GM18526 (cell line): ENCODE results near the gene C15orf39.

ENCODE experiments used
- POLR2A ChIP-seq: IDR thresholded peaks from 3 replicates; pipeline ENCODE4 v1.6.1; 2011; ENCODE audit not compliant: insufficient read length; ENCODE audit errors: extremely low read depth

C15orf39 gene

GRCh38 chr15:75210811-75211230 is 9.1 kb downstream of the C15orf39 start:
- TF ChIP-seq POLR2A: no peak

DNA sequence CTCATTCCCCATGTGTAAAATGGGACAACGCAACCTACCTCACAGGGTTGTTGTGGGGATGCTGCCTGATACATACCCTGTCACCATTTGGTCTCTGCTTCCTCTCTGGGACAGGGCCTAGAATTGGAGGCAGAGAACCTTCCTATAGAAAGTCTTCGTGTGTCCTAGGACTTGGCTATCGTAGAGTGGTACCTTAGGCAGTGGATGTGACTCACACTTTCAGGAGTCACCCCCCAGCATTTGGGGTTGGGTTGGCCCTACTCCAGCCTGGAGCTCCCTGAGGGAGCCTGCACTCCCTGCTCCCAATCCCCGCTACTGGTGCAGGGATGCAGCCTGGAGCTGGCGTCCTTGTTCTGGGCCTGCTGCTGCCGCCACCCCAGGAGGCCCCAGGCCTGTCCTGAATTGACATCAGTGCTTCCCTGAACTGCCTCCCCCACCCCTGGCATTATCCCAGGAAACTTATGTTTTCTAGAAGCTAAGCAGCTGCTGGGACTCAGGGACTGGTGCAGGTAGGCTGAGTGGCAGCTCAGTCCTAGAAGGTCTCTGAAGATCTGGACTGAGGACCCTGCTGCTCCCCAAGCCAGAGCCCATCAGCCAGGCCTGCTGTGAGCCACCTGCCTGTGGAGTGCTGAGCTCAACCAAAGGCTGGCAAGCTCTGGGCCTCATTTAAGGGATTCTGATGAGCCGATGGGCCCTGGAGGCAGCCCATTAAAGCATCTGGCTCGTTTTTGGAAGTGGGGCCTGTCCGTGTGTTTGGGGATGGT is 9.9 kb downstream of the C15orf39 start:
- TF ChIP-seq POLR2A: peak; percentile 2

- TF ChIP-seq POLR2A: no peak
These were observed 10.6 kb downstream of the C15orf39 start for GRCh38 chr15:75212200-75212858.

DNA sequence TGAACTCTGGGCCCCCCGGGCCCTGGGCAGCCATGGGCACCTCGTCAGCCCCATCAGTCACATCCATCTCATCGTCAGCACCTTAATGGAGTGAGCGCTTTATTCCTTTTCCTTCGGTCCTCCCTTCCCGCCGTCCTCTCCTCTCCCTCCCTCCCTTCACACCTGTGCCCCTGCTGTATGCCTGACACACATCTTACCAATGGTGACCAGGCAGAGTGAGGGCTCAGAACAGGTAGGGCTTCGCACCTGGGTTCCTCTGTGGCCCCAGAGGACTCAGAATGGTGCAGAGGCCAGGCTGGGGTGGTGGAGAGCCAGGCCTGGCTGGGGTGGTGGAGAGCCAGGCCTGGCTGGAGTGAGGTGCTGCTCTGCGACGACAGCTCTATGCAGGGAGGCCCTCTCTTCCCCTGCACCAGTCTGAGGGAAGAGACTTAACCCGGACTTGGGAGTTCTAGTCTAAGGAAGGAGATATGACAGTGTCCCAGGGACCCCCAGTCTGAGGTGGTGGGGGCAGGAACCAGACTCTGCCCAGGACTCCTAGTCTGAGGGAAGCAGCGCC is 11.6 kb downstream of the C15orf39 start:
- no peak for TF ChIP-seq POLR2A

DNA sequence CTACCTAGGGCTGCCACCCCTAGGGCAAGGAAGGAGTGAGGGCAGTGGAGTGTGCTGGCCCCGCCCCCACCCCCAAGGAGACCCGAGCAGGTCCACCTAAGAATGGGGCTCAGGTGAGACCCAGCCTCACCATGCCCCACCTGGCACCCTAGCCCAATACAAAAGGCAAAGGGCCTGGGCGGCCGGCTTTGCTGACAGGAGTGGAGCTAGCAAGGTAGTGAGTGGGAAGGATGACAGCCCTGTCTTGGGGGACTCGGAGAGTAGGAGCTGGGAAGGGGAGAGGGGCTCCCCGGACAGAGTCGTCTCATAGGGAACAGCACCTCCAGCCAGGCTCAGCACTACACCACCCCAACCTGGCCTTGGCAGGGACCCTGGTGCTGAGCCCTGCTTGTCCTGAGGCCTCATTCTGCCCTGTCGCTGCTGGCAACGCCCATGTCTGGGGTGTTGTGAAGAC is 12.1 kb downstream of the C15orf39 start:
- peak; percentile 41 for TF ChIP-seq POLR2A

DNA sequence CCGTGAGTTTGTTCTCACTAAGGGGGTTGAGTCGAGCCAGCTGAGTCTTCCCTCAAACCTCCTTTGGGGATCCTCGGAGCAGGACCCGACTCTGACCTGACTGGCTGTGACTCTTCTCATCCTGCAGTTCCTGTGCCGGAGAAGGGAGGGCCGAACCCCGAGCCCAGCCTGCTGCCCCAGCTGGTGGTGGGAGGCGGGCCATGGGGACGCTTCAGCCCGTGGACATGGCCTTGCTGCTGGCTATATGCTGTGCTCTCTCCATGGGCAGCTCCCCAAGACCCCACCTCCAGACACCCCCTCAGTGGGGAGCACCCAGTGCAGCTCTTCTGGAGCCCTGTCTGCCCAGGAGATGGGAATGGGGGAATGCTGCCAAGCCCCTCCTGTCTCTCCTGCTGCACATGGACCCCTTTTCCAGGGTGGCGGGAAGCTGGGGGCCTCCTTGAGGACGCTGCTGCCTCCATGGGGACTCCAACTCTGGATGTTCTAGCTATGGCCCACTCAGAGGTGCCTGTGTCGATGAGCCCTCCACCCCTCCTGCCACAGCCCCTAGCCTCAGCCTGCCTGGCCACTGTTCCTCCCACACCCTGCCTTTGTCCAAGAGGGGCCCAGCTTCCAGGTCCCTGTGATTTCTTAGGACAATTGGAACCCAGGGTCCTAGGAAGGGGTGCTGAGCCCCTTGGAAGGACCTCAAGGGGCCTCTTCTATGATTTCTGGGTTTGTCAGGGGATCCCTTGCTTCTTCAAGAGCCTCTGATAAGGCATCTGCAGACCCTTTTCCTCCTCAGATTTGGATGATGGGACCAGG is 12.8 kb downstream of the C15orf39 start:
- TF ChIP-seq POLR2A: peak; percentile 7

- peak; percentile 32 for TF ChIP-seq POLR2A
These were observed 13.7 kb downstream of the C15orf39 start for GRCh38 chr15:75215107-75216004.

DNA sequence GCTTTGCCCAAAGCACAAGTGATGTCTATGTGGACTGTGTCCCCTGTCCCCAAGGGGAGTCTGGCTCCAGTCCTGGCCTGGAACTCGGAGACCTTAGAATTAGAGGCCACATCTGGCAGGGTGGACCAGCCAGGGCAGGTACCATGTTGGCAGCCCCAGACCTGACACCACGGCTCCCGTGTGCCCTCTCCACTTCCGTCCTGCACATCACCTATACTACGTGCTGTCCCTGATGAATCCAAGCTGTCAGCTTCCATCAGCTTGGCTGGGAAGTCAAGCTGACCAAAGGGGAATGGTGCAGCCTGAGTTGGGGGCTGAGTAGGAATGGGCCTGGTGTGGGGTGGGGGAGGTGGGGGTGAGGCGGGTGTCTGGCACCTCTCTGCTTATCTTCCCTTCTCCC is 15.3 kb downstream of the C15orf39 start:
- TF ChIP-seq POLR2A: no peak

DNA sequence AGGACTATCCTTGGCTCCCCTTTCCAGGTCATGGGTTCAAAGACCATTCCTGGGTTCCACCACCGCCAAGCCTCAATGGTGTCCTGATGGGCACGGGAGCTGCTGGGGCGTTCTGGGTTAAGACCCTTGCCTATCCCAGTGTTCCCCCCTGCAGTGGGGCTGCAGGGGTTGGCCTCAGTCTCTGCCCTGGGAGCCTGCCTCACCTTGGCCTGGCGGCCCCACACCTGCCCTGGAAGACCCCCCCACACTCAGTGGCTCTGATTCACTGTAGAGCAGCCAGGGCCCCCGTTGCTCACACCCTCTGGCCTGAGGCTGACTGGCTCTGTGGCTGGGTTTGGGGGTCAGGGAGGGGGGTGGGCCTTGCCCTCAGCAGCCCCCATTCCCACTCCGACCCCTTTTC is 22.0 kb downstream of the C15orf39 start:
- TF ChIP-seq POLR2A: no peak

DNA sequence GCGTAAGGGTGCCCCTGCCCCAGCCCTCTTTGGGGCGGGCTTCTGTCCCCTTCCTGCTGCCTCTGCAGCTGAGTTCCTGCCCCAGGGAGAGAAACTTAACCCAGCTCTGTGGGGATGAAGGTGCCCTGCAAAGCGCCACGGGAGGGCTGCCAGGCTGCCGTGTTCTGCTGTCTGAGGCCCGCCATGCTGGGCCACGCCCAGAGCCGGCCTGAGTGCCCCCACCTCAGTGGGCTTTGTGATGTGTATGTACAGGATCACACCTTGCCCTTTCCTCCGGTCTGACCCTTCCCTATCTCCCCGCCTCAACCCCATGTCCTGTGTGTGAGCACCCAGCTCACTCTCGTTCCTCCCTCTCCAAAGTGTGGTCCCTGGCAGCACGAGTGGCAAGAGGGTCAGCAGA is 22.6 kb downstream of the C15orf39 start:
- no peak for TF ChIP-seq POLR2A

DNA sequence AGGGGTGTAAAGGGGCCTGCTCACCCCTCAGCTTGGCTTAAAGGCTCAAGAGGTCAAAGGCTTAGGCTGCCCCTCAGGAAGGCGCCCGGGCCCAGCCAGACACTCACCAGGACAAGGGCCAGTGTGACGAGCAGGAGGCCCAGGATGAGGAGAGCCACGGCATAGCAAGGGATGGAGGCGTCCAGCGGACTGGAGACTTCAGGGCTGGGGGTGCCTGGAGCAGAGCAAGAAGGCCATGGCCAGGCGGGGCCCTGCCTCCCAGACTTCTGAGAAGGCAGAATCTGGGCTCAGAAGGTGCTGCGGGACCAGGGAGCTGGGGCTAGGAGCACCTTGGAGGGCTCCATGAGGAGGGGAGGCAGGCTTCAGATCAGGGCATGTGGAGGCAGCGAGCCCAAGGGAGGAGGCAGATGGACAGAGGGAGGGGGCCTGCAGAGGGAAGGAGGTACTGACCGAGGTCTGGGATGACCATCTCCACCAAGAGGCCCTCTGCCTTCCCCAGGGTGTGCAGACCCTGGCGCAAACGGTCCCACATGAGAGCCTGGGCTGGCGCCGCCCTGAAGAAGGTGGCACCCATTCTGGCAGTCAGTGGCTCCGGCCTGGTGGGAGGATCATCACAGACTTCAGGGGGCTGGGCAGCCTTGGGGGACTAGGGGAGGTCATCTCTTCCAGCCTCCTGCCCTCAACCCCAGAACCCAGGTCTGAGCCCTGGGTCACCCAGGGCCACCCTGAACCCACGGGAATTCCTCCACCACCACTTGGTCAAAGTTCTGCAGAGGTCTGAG is 24.5 kb downstream of the C15orf39 start:
- no peak for TF ChIP-seq POLR2A

GRCh38 chr15:75227663-75228280 is 26.1 kb downstream of the C15orf39 start:
- no peak for TF ChIP-seq POLR2A

GRCh38 chr15:75228787-75229186 is 27.1 kb downstream of the C15orf39 start:
- TF ChIP-seq POLR2A: no peak
